Measurements from ENCODE around the gene LPCAT2. TPM values are rescaled to one million over a fixed set of nuclear protein-coding genes. Genes with fewer than 3 reads are reported as not detected.

LPCAT2 gene
- total and polyA plus RNA-seq, 2 of the 13 experiments (the other 11 are each of a cell fraction or from before 2014, with no cell fraction given), result 9.9 to 17.6 TPM

DNA sequence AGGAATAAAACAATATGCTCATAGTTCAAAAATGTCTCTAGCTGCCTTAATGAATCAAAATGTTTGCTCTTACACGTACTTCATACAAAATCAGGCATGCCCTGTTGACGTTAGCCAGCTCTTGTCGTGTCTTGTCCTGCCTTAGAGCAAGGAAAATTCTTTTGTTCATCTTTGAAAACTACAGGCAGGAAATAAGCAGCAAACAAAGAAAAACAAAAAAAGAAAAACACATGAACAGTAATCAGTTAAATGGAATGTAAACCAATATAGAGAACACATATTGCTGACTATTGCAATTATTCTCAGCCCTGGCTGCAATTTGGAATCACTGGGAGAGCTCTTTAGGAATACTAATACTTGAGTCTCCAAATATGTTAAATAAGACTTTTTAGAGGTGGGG, 59.3 kb downstream of the LPCAT2 start:
- no TSS peak for BruUV-seq (replicated peaks)
- H3K4me2 ChIP-seq (ENCODE audit: low read depth, low read length), result no peak overlapping the region
- CTCF ChIA-PET (ENCODE audit: low intra/inter-chr PET ratio, low total read pairs), result no interaction called here

More for the DNA sequence above, 59.3 kb downstream of the LPCAT2 start:
- DNase-seq (ENCODE audit: low spot score) (no peak), ATAC-seq (no peak), FAIRE-seq (no peak)
- Histone ChIP-seq H3K27ac (ENCODE audit: extremely low read length, insufficient read depth, low read length) (no peak overlapping the region), H3K36me3 (replicated peaks in 1 of 2; ENCODE audit: control insufficient read depth in 1 of 2, insufficient read depth in 2 of 2, low read length in 2 of 2) (peaks cover 0 to 1% of the 10 kb centered on the region in 2 experiments; a peak in 1 of 5 replicates), H2AFZ (ENCODE audit: low read length) (no peak overlapping the region), H3K4me1 (ENCODE audit: insufficient read depth, low read length) (peaks cover 21% of the 10 kb centered on the region), H3K9me3 (ENCODE audit: low read length) (no peaks in the 10 kb centered on the region), H3K27me3 (ENCODE audit: control insufficient read depth in 1 of 2, insufficient read depth in 2 of 2, low read length in 2 of 2) (no peaks in the 10 kb centered on the region), H4K20me1 (ENCODE audit: insufficient read depth, low read length) (no peaks in the 10 kb centered on the region), H3K4me3 (replicated peaks in 1 of 3; ENCODE audit: insufficient read depth in 1 of 3, low read depth in 2 of 3, low read length in 3 of 3) (no peak overlapping the region), H3K9ac (ENCODE audit: insufficient read depth, low read depth, low read length) (no peak overlapping the region), H3K79me2 (ENCODE audit: insufficient read depth, low read length) (no peaks in the 10 kb centered on the region)
- POLR2A ChIA-PET, result no interaction called here
- 88% methylated on average over 3 of the region's 3 CpGs for WGBS (ENCODE audit: low lambda C conversion rate)
- in situ Hi-C loops (cut with HindIII; ENCODE audit: extremely low pct_ligation_motif_present, low pct_unique_long_range_greater_than_20kb) (no loop called here), intact Hi-C loops (cut with micrococcal nuclease; ENCODE audit: unreplicated experiment) (no loop called here)
- peak; percentile 95 for TF ChIP-seq MAFF (IDR thresholded peaks at IDR 0.05; ENCODE audit: low read depth, low read length)
- no peak for TF ChIP-seq ZNF556 (CRISPR knock-in tag; IDR thresholded peaks at IDR 0.05; ENCODE audit: borderline replicate concordance)
- peak; percentile 93 to 96 for TF ChIP-seq MAFK (conservative IDR thresholded peaks at IDR 0.05 in 1 of 2, IDR thresholded peaks at IDR 0.05 in 1 of 2; ENCODE audit: low read length in 2 of 2)
- TF ChIP-seq, protein P1, sequence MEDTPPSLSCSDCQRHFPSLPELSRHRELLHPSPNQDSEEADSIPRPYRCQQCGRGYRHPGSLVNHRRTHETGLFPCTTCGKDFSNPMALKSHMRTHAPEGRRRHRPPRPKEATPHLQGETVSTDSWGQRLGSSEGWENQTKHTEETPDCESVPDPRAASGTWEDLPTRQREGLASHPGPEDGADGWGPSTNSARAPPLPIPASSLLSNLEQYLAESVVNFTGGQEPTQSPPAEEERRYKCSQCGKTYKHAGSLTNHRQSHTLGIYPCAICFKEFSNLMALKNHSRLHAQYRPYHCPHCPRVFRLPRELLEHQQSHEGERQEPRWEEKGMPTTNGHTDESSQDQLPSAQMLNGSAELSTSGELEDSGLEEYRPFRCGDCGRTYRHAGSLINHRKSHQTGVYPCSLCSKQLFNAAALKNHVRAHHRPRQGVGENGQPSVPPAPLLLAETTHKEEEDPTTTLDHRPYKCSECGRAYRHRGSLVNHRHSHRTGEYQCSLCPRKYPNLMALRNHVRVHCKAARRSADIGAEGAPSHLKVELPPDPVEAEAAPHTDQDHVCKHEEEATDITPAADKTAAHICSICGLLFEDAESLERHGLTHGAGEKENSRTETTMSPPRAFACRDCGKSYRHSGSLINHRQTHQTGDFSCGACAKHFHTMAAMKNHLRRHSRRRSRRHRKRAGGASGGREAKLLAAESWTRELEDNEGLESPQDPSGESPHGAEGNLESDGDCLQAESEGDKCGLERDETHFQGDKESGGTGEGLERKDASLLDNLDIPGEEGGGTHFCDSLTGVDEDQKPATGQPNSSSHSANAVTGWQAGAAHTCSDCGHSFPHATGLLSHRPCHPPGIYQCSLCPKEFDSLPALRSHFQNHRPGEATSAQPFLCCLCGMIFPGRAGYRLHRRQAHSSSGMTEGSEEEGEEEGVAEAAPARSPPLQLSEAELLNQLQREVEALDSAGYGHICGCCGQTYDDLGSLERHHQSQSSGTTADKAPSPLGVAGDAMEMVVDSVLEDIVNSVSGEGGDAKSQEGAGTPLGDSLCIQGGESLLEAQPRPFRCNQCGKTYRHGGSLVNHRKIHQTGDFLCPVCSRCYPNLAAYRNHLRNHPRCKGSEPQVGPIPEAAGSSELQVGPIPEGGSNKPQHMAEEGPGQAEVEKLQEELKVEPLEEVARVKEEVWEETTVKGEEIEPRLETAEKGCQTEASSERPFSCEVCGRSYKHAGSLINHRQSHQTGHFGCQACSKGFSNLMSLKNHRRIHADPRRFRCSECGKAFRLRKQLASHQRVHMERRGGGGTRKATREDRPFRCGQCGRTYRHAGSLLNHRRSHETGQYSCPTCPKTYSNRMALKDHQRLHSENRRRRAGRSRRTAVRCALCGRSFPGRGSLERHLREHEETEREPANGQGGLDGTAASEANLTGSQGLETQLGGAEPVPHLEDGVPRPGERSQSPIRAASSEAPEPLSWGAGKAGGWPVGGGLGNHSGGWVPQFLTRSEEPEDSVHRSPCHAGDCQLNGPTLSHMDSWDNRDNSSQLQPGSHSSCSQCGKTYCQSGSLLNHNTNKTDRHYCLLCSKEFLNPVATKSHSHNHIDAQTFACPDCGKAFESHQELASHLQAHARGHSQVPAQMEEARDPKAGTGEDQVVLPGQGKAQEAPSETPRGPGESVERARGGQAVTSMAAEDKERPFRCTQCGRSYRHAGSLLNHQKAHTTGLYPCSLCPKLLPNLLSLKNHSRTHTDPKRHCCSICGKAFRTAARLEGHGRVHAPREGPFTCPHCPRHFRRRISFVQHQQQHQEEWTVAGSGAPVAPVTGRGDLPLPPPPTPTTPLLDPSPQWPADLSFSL (CRISPR knock-in tag; IDR thresholded peaks at IDR 0.05), result no peak
- TF ChIP-seq SRY (CRISPR knock-in tag; IDR thresholded peaks at IDR 0.05), result no peak
- no peak for TF ChIP-seq FOSL2 (CRISPR knock-in tag; IDR thresholded peaks at IDR 0.05)
- no peak for TF ChIP-seq JDP2 (CRISPR knock-in tag; IDR thresholded peaks at IDR 0.05; ENCODE audit: borderline replicate concordance)

Data from HepG2 (cell line).